Body of pancreas (tissue), 4 donors: ENCODE measurements around the gene FMO4. TPM values are rescaled to one million over a fixed set of nuclear protein-coding genes. Genes with fewer than 3 reads are reported as not detected.

ENCODE experiments used
- ATAC-seq: fragments of 150-250 bp; one replicate; pipeline ENCODE4 v1.9.1; 2016
- DNase-seq, 4 donors: peaks; one replicate each; pipeline ENCODE4 v3.0.0-alpha.2; 2019
- H3K27ac ChIP-seq, 4 donors: fragments of 200-600 bp; sonication (generic); 1 replicate in 3 of 4; 2 replicates in 1 of 4; pipeline versions ENCODE4 v1.5.1 to v1.6.1; 2016 to 2019; ENCODE audit warnings: mild to moderate bottlenecking in 1 of 4, mixed read lengths in 1 of 4, moderate library complexity in 1 of 4
- H3K27me3 ChIP-seq, 2 donors: fragments of 200-600 bp; sonication (generic); one replicate each; pipeline ENCODE4 v1.6.0; 2016; ENCODE audit warnings: mild to moderate bottlenecking in 1 of 2
- H3K36me3 ChIP-seq, 2 donors: fragments of 200-600 bp; sonication (generic); replicated peaks in 1 of 2; 2 replicates each; pipeline ENCODE4 v1.5.1; 2016; ENCODE audit warnings: low read depth in 2 of 2; ENCODE audit not compliant: insufficient read depth in 1 of 2
- H3K4me1 ChIP-seq: fragments of 200-600 bp; sonication (generic); one replicate; pipeline ENCODE4 v1.6.0; 2016
- H3K4me3 ChIP-seq, 2 donors: fragments of 200-600 bp; sonication (generic); 1 replicate in 1 of 2; 2 replicates in 1 of 2; pipeline ENCODE4 v1.5.1; 2016 to 2019
- H3K9me3 ChIP-seq, 3 donors: fragments of 200-600 bp; sonication (generic); 1 replicate in 2 of 3; 2 replicates in 1 of 3; pipeline ENCODE4 v1.5.1; 2016
- POLR2A ChIP-seq, 3 donors: fragments of 450-650 bp; IDR thresholded peaks; one replicate each; pipeline ENCODE4 v1.6.1; 2016; ENCODE audit warnings: antibody characterized with exemption in 3 of 3, mild to moderate bottlenecking in 2 of 3
- WGBS, 2 donors: methylation state at CpG; one replicate each; pipeline ENCODE4 v1.1.5; 2017; 5-methylcytosine and 5-hydroxymethylcytosine counted together
- intact Hi-C: fragments of 100-400 bp; cut with DNase I; formaldehyde crosslinking; loops from one replicate; pipeline ENCODE4 v1.15.1; 2023
- total RNA-seq, 2 donors: library from RNA; depleted of rRNA; stranded (reverse); fragments of >200 nt; gene quantifications; one replicate each; pipeline ENCODE4 v1.1.0, GENCODE V29; 2016
- TF ChIP-seq, protein P1 (sequence below), 7 experiments: fragments of 450-650 bp in 4 of 7; fragments of 200-600 bp in 3 of 7; sonication (generic) in 3 of 7; IDR thresholded peaks; one replicate each; pipeline ENCODE4 v1.5.1; 2016 to 2019; ENCODE audit warnings: antibody characterized with exemption in 7 of 7

The FMO4 gene
- 1 to 10 TPM in 1 of 2 donors, under 1 TPM in 1; 0.99 to 4.4 TPM for total RNA-seq

GRCh38 chr1:171313835-171314320, at the start of gene FMO4:
Gene FMO4 (plus strand): TSS chr1:171314183. CDS start chr1:171319826, 5,643 bp downstream.
- Histone ChIP-seq H3K9me3 (no peaks in the 10 kb centered on the region), H3K27me3 (no peaks in the 10 kb centered on the region), H3K4me3 (no peak within 1 kb of the TSS), H3K27ac (peak within 1 kb of the TSS; percentile 34 to 70 (median 54)), H3K4me1 (peaks cover 9% of the 10 kb centered on the region), H3K36me3 (no peaks in the 10 kb centered on the region)
- 0% methylated on average over 10 of the region's 10 CpGs for WGBS, 2 donors
- peak; percentile 92 to 98 (median 94) for DNase-seq
- TF ChIP-seq, protein P1, sequence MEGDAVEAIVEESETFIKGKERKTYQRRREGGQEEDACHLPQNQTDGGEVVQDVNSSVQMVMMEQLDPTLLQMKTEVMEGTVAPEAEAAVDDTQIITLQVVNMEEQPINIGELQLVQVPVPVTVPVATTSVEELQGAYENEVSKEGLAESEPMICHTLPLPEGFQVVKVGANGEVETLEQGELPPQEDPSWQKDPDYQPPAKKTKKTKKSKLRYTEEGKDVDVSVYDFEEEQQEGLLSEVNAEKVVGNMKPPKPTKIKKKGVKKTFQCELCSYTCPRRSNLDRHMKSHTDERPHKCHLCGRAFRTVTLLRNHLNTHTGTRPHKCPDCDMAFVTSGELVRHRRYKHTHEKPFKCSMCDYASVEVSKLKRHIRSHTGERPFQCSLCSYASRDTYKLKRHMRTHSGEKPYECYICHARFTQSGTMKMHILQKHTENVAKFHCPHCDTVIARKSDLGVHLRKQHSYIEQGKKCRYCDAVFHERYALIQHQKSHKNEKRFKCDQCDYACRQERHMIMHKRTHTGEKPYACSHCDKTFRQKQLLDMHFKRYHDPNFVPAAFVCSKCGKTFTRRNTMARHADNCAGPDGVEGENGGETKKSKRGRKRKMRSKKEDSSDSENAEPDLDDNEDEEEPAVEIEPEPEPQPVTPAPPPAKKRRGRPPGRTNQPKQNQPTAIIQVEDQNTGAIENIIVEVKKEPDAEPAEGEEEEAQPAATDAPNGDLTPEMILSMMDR (IDR thresholded peaks at IDR 0.05), result peak; percentile 78 to 99 (median 97)
- TF ChIP-seq POLR2A (IDR thresholded peaks at IDR 0.05), result peak in 2 of 3 donors; percentile 44 to 47
- intact Hi-C loops, result no loop called here
- ATAC-seq, result peak; percentile 100

DNA sequence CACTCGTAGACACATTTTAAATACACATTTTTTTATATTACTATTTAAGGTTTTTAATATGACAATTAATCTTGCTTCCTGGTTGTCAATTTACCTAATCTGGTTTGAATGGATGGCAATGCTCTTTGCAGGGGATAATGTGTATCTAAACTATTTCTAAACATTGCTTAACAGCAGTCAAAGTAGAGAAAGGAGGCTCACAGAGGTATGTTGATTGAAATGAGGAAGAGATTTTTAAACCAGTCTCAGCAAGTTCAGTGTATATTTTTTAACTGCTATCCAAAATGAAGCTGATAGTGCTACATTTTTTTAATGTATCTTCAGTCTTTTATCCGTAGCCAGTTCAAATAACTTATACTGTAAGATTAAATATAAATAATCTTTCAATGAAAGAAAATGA, 48.3 kb upstream of the FMO4 start:
- H3K9me3 ChIP-seq, result no peaks in the 10 kb centered on the region
- DNase-seq (no peak), ATAC-seq (no peak)
- H3K27ac ChIP-seq, result no peak overlapping the region
- no peak overlapping the region for H3K4me3 ChIP-seq
- 48 to 52% methylated on average over 2 of the region's 2 CpGs for WGBS, 2 donors
- H3K36me3 ChIP-seq, result no peaks in the 10 kb centered on the region
- intact Hi-C loops, result no loop called here
- no peaks in the 10 kb centered on the region for H3K4me1 ChIP-seq
- H3K27me3 ChIP-seq, result no peaks in the 10 kb centered on the region
- TF ChIP-seq POLR2A (IDR thresholded peaks at IDR 0.05), result no peak
- TF ChIP-seq, protein P1 (IDR thresholded peaks at IDR 0.05), result no peak

GRCh38 chr1:171266930-171267329, 47.1 kb upstream of the FMO4 start:
- no peak for ATAC-seq
- no peak for DNase-seq
- Histone ChIP-seq H3K27ac (no peak overlapping the region), H3K4me1 (no peaks in the 10 kb centered on the region), H3K9me3 (no peaks in the 10 kb centered on the region), H3K27me3 (no peaks in the 10 kb centered on the region), H3K36me3 (no peaks in the 10 kb centered on the region), H3K4me3 (no peak overlapping the region)
- intact Hi-C loops, result no loop called here
- 52 to 57% methylated on average over 4 of the region's 4 CpGs for WGBS, 2 donors
- TF ChIP-seq, protein P1 (IDR thresholded peaks at IDR 0.05), result no peak
- TF ChIP-seq POLR2A (IDR thresholded peaks at IDR 0.05), result no peak

DNA sequence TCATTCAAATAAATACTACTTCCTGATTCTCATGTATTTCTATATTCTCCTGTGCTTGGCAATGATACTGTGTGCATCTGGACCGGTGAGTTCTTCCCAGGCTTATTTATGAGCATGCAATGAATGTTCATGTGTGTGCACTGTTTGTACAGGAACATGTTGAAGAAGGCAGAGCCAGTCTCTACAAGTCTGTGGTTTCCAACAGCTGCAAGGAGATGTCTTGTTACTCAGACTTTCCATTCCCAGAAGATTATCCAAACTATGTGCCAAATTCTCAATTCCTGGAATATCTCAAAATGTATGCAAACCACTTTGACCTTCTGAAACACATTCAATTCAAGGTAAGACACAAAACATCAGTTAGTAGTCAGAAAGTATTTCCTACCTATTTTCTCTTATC, 46.6 kb upstream of the FMO4 start:
- no peaks in the 10 kb centered on the region for H3K9me3 ChIP-seq
- TF ChIP-seq POLR2A (IDR thresholded peaks at IDR 0.05), result no peak
- TF ChIP-seq, protein P1 (IDR thresholded peaks at IDR 0.05), result no peak
- H3K4me3 ChIP-seq, result no peak overlapping the region
- intact Hi-C loops, result no loop called here
- no peaks in the 10 kb centered on the region for H3K4me1 ChIP-seq
- no peak for DNase-seq
- H3K27me3 ChIP-seq, result no peaks in the 10 kb centered on the region
- no peak for ATAC-seq
- WGBS, 2 donors, result 69 to 70% methylated on average over 1 of the region's 1 CpG
- H3K36me3 ChIP-seq, result no peaks in the 10 kb centered on the region
- no peak overlapping the region for H3K27ac ChIP-seq

GRCh38 chr1:171270806-171271205, 43.2 kb upstream of the FMO4 start:
- no peak overlapping the region for H3K27ac ChIP-seq
- DNase-seq (no peak), ATAC-seq (no peak)
- intact Hi-C loops, result no loop called here
- H3K4me1 ChIP-seq, result no peaks in the 10 kb centered on the region
- no peak overlapping the region for H3K4me3 ChIP-seq
- H3K36me3 ChIP-seq, result no peaks in the 10 kb centered on the region
- WGBS, 2 donors, result 71 to 90% methylated on average over 2 of the region's 2 CpGs
- H3K27me3 ChIP-seq, result no peaks in the 10 kb centered on the region
- no peaks in the 10 kb centered on the region for H3K9me3 ChIP-seq
- TF ChIP-seq POLR2A (IDR thresholded peaks at IDR 0.05), result no peak
- TF ChIP-seq, protein P1 (IDR thresholded peaks at IDR 0.05), result no peak
